GM10266 (cell line): ENCODE measurements around the gene SLC45A1.

Experiments
- DNase-seq: peaks from one replicate; pipeline ENCODE4 v3.0.0; 2012; ENCODE audit errors: extremely low spot score
- CTCF ChIP-seq: IDR thresholded peaks from 2 replicates; pipeline ENCODE4 v1.5.1; 2012; ENCODE audit warnings: mild to moderate bottlenecking, low read depth; ENCODE audit not compliant: control insufficient read depth, insufficient read depth; ENCODE audit errors: missing control alignments

The SLC45A1 gene

GRCh38 chr1:8365661-8366362, 47.9 kb downstream of the SLC45A1 start:
- no peak for DNase-seq
- TF ChIP-seq CTCF, result no peak

GRCh38 chr1:8367571-8368194, 49.8 kb downstream of the SLC45A1 start:
- no peak for DNase-seq

GRCh38 chr1:8368956-8369639, 51.2 kb downstream of the SLC45A1 start:
- TF ChIP-seq CTCF, result no peak

More at GRCh38 chr1:8367571-8368194, 49.8 kb downstream of the SLC45A1 start:
- TF ChIP-seq CTCF, result no peak

GRCh38 chr1:8370046-8370881, 52.4 kb downstream of the SLC45A1 start:
- no peak for DNase-seq
- TF ChIP-seq CTCF, result no peak

More at GRCh38 chr1:8368956-8369639, 51.2 kb downstream of the SLC45A1 start:
- no peak for DNase-seq

- no peak for TF ChIP-seq CTCF
- no peak for DNase-seq
Observed at GRCh38 chr1:8370905-8371315, 53.0 kb downstream of the SLC45A1 start.

- no peak for TF ChIP-seq CTCF
- DNase-seq, result no peak
Observed at GRCh38 chr1:8371372-8371991, 53.6 kb downstream of the SLC45A1 start.
